Measurements from ENCODE around the gene CMC2. TPM values are rescaled to one million over a fixed set of nuclear protein-coding genes. Genes with fewer than 3 reads are reported as not detected.
A peak's percentile ranks its signal among the peaks of the same experiment; 100 is the strongest.

CMC2 gene
- total and polyA plus RNA-seq, 2 of the 13 experiments (the other 11 are each of a cell fraction or from before 2014, with no cell fraction given): 116 to 129 TPM

DNA sequence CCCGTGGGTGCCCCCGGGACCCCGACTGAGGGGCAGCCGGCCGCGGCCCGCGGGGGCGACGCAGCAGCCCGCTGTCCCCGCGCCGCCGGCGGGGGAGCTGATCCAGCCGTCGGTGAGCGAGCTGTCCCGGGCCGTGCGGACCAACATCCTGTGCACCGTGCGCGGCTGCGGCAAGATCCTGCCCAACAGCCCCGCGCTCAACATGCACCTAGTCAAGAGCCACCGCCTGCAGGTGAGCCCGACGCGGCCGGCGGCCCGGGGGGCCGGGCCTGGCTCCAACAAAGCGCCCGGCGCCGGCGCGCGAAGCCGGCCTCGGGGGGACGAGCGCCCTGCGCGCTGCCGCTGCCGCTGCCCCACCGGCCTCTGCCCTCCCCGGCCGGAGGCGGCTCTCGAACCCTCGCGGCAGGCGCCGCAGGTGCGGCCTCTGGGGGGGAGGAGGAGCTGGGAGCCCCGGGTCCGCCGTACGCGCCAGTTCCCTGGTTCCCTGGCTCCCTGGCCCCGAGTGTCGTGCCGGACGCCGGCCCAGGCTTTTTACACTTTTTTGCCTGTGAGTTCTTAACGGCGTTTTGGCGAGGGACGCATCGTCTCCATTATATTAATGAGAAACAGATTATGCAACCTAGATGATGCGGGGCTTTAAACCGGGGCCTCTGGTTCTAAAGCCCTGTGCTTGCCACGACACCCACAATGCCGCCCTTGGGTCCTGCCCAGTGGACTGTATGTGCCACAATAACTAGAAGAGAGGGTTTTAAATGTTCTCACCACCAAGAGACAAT, 29.5 kb upstream of the CMC2 start:
- H3K4me1 ChIP-seq (ENCODE audit: insufficient read depth, low read length): peaks cover 22% of the 10 kb centered on the region
- H3K4me3 ChIP-seq (replicated peaks in 1 of 3; ENCODE audit: insufficient read depth in 1 of 3, low read depth in 2 of 3, low read length in 3 of 3): peak overlapping the region; percentile 87 to 93 (median 87)
- CTCF ChIA-PET (ENCODE audit: low intra/inter-chr PET ratio, low total read pairs): interaction anchor here (1.3 to 3.7 kb wide), 7 partner anchors 30 to 702 kb away, joined by 5 to 26 read pairs (median 12); partner anchors contain the start of genes C16orf46, CENPN and CMC2
- H3K9me3 ChIP-seq (ENCODE audit: low read length): no peaks in the 10 kb centered on the region; the same call in 1 of the 2 replicates
- in situ Hi-C loops (cut with HindIII; ENCODE audit: extremely low pct_ligation_motif_present, low pct_unique_long_range_greater_than_20kb): loop anchor here (25.0 kb wide), 1 partner anchor 701 kb away; no protein-coding TSS in a partner anchor
- peak overlapping the region; percentile 60 for H3K27ac ChIP-seq (ENCODE audit: extremely low read length, insufficient read depth, low read length)
- intact Hi-C loops (cut with micrococcal nuclease; ENCODE audit: unreplicated experiment): loop anchor here (1.0 to 10.0 kb wide), 6 partner anchors 32 to 701 kb away; partner anchors contain the start of genes C16orf46 and GCSH
- H4K20me1 ChIP-seq (ENCODE audit: insufficient read depth, low read length): peaks cover 2% of the 10 kb centered on the region; the same call in 1 of the 2 replicates
- H3K9ac ChIP-seq (ENCODE audit: insufficient read depth, low read depth, low read length): peak overlapping the region; percentile 87
- ATAC-seq (peak; percentile 48), DNase-seq (ENCODE audit: low spot score) (peak; percentile 11), FAIRE-seq (no peak)
- BruUV-seq (replicated peaks): no TSS peak
- no peaks in the 10 kb centered on the region; a peak in 1 of 5 replicates for H3K27me3 ChIP-seq (ENCODE audit: control insufficient read depth in 1 of 2, insufficient read depth in 2 of 2, low read length in 2 of 2)
- H2AFZ ChIP-seq (ENCODE audit: low read length): no peak overlapping the region
- H3K79me2 ChIP-seq (ENCODE audit: insufficient read depth, low read length): peaks cover 35% of the 10 kb centered on the region
- peaks cover 2 to 11% of the 10 kb centered on the region in 2 experiments; a peak in 3 of 5 replicates for H3K36me3 ChIP-seq (replicated peaks in 1 of 2; ENCODE audit: control insufficient read depth in 1 of 2, insufficient read depth in 2 of 2, low read length in 2 of 2)
- POLR2A ChIA-PET: interaction anchor here (0.6 to 2.2 kb wide), 5 partner anchors 10 to 145 kb away, joined by 3 to 21 read pairs (median 4); partner anchors contain the start of gene C16orf46
- peak overlapping the region; percentile 85 for H3K4me2 ChIP-seq (ENCODE audit: low read depth, low read length)
- 0% methylated on average over 20 of the region's 80 CpGs for WGBS (ENCODE audit: low lambda C conversion rate)
- TF ChIP-seq ZNF331 (CRISPR knock-in tag; IDR thresholded peaks at IDR 0.05): no peak
- TF ChIP-seq, protein P1, sequence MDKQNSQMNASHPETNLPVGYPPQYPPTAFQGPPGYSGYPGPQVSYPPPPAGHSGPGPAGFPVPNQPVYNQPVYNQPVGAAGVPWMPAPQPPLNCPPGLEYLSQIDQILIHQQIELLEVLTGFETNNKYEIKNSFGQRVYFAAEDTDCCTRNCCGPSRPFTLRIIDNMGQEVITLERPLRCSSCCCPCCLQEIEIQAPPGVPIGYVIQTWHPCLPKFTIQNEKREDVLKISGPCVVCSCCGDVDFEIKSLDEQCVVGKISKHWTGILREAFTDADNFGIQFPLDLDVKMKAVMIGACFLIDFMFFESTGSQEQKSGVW (CRISPR knock-in tag; IDR thresholded peaks at IDR 0.05; ENCODE audit: borderline replicate concordance): no peak
- TF ChIP-seq KAT7 (CRISPR knock-in tag; IDR thresholded peaks at IDR 0.05; ENCODE audit: borderline replicate concordance): no peak
- TF ChIP-seq, protein P2, sequence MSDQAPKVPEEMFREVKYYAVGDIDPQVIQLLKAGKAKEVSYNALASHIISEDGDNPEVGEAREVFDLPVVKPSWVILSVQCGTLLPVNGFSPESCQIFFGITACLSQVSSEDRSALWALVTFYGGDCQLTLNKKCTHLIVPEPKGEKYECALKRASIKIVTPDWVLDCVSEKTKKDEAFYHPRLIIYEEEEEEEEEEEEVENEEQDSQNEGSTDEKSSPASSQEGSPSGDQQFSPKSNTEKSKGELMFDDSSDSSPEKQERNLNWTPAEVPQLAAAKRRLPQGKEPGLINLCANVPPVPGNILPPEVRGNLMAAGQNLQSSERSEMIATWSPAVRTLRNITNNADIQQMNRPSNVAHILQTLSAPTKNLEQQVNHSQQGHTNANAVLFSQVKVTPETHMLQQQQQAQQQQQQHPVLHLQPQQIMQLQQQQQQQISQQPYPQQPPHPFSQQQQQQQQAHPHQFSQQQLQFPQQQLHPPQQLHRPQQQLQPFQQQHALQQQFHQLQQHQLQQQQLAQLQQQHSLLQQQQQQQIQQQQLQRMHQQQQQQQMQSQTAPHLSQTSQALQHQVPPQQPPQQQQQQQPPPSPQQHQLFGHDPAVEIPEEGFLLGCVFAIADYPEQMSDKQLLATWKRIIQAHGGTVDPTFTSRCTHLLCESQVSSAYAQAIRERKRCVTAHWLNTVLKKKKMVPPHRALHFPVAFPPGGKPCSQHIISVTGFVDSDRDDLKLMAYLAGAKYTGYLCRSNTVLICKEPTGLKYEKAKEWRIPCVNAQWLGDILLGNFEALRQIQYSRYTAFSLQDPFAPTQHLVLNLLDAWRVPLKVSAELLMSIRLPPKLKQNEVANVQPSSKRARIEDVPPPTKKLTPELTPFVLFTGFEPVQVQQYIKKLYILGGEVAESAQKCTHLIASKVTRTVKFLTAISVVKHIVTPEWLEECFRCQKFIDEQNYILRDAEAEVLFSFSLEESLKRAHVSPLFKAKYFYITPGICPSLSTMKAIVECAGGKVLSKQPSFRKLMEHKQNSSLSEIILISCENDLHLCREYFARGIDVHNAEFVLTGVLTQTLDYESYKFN (CRISPR knock-in tag; conservative IDR thresholded peaks at IDR 0.05): no peak; the same call in 1 of the 2 replicates
- peak; percentile 66; the same call in 1 of the 2 replicates for TF ChIP-seq ZNF329 (CRISPR knock-in tag; IDR thresholded peaks at IDR 0.05; ENCODE audit: low read depth)
- TF ChIP-seq, protein P3, sequence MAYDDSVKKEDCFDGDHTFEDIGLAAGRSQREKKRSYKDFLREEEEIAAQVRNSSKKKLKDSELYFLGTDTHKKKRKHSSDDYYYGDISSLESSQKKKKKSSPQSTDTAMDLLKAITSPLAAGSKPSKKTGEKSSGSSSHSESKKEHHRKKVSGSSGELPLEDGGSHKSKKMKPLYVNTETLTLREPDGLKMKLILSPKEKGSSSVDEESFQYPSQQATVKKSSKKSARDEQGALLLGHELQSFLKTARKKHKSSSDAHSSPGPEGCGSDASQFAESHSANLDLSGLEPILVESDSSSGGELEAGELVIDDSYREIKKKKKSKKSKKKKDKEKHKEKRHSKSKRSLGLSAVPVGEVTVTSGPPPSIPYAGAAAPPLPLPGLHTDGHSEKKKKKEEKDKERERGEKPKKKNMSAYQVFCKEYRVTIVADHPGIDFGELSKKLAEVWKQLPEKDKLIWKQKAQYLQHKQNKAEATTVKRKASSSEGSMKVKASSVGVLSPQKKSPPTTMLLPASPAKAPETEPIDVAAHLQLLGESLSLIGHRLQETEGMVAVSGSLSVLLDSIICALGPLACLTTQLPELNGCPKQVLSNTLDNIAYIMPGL (CRISPR knock-in tag; IDR thresholded peaks at IDR 0.05; ENCODE audit: borderline replicate concordance in 1 of 2, low read depth in 1 of 2): peak in 1 of 2 experiments; percentile 5; a peak in 1 of 4 replicates
- TF ChIP-seq RBFOX2 (IDR thresholded peaks at IDR 0.05; ENCODE audit: low read depth, low read length): peak; percentile 63
- TF ChIP-seq, protein P4, sequence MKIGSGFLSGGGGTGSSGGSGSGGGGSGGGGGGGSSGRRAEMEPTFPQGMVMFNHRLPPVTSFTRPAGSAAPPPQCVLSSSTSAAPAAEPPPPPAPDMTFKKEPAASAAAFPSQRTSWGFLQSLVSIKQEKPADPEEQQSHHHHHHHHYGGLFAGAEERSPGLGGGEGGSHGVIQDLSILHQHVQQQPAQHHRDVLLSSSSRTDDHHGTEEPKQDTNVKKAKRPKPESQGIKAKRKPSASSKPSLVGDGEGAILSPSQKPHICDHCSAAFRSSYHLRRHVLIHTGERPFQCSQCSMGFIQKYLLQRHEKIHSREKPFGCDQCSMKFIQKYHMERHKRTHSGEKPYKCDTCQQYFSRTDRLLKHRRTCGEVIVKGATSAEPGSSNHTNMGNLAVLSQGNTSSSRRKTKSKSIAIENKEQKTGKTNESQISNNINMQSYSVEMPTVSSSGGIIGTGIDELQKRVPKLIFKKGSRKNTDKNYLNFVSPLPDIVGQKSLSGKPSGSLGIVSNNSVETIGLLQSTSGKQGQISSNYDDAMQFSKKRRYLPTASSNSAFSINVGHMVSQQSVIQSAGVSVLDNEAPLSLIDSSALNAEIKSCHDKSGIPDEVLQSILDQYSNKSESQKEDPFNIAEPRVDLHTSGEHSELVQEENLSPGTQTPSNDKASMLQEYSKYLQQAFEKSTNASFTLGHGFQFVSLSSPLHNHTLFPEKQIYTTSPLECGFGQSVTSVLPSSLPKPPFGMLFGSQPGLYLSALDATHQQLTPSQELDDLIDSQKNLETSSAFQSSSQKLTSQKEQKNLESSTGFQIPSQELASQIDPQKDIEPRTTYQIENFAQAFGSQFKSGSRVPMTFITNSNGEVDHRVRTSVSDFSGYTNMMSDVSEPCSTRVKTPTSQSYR (CRISPR knock-in tag; IDR thresholded peaks at IDR 0.05; ENCODE audit: borderline replicate concordance): no peak
- no peak for TF ChIP-seq ZFP36L1 (CRISPR knock-in tag; IDR thresholded peaks at IDR 0.05)
- TF ChIP-seq JDP2 (CRISPR knock-in tag; IDR thresholded peaks at IDR 0.05; ENCODE audit: borderline replicate concordance): no peak
- TF ChIP-seq ZNF253 (CRISPR knock-in tag; IDR thresholded peaks at IDR 0.05; ENCODE audit: borderline replicate concordance): no peak
- no peak for TF ChIP-seq SOX5 (CRISPR knock-in tag; IDR thresholded peaks at IDR 0.05; ENCODE audit: borderline replicate concordance)
